Upper lobe of left lung (tissue), 4 donors: ENCODE measurements around the gene EXOSC5.

ENCODE experiments used
- CTCF ChIP-seq, 6 experiments: fragments of 450-650 bp in 4 of 6; fragments of 200-600 bp in 2 of 6; sonication (generic) in 2 of 6; IDR thresholded peaks; one replicate each; pipeline ENCODE4 v1.5.1; 2016 to 2019; ENCODE audit warnings: antibody characterized with exemption in 6 of 6
- POLR2A ChIP-seq, 4 donors: fragments of 450-650 bp; IDR thresholded peaks; one replicate each; pipeline ENCODE4 v1.5.1; 2016 to 2017; ENCODE audit warnings: antibody characterized with exemption in 4 of 4, mild to moderate bottlenecking in 2 of 4
- POLR2AphosphoS5 ChIP-seq, 2 donors: sonication (generic); formaldehyde crosslinking; IDR thresholded peaks; one replicate each; pipeline ENCODE4 v1.5.1; 2017; ENCODE audit warnings: antibody characterized with exemption in 2 of 2

- no peak for TF ChIP-seq POLR2A (IDR thresholded peaks at IDR 0.05)
- peak in 1 of 6 experiments; percentile 24 for TF ChIP-seq CTCF (IDR thresholded peaks at IDR 0.05)
- TF ChIP-seq POLR2AphosphoS5 (IDR thresholded peaks at IDR 0.05), result no peak
Measured at GRCh38 chr19:41377977-41378709, 19.0 kb downstream of the EXOSC5 start.
